Coronary artery (tissue), 2 donors: ENCODE data around the gene SRP9.
"Not testable (repeated sequence)": the region's sequence is repeated elsewhere in the genome, so short reads cannot be mapped to it uniquely, and the experiment has no call there.

Experiments used
- DNase-seq: peaks from one replicate; pipeline ENCODE4 v3.0.0-alpha.2; 2017; ENCODE audit warnings: low spot score
- H3K27ac ChIP-seq, 2 donors: fragments of 200-600 bp; sonication (generic); one replicate each; pipeline ENCODE4 v1.5.1; 2016 to 2019
- H3K4me3 ChIP-seq: fragments of 200-600 bp; sonication (generic); 2 replicates; pipeline ENCODE4 v1.5.1; 2016; ENCODE audit warnings: mild to moderate bottlenecking, moderate library complexity
- TF ChIP-seq, protein P1 (sequence below): fragments of 200-600 bp; sonication (generic); IDR thresholded peaks from one replicate; pipeline ENCODE4 v1.5.1; 2019; ENCODE audit warnings: antibody characterized with exemption

Gene SRP9

GRCh38 chr1:225806249-225806648, 28.6 kb downstream of the SRP9 start:
- no peak overlapping the region for H3K27ac ChIP-seq
- TF ChIP-seq, protein P1, sequence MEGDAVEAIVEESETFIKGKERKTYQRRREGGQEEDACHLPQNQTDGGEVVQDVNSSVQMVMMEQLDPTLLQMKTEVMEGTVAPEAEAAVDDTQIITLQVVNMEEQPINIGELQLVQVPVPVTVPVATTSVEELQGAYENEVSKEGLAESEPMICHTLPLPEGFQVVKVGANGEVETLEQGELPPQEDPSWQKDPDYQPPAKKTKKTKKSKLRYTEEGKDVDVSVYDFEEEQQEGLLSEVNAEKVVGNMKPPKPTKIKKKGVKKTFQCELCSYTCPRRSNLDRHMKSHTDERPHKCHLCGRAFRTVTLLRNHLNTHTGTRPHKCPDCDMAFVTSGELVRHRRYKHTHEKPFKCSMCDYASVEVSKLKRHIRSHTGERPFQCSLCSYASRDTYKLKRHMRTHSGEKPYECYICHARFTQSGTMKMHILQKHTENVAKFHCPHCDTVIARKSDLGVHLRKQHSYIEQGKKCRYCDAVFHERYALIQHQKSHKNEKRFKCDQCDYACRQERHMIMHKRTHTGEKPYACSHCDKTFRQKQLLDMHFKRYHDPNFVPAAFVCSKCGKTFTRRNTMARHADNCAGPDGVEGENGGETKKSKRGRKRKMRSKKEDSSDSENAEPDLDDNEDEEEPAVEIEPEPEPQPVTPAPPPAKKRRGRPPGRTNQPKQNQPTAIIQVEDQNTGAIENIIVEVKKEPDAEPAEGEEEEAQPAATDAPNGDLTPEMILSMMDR: no peak
- DNase-seq: no peak

DNA sequence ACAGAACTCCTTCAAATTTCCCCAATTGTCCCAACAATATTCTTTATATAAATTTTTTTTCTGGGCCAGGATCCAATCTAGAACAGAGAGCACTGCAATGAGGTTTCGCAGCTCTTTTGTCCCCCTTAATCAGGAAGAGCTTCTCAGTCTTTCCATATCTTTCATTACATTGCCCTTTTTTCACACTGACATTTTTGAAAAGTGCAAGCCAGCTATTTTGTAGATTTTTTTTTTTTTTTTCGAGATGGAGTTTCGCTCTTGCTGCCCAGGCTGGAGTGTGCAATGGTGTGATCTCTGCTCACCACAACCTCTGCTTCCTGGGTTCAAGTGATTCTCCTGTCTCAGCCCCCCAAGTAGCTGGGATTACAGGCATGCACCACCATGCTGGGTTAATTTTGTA, 29.1 kb downstream of the SRP9 start:
- H3K27ac ChIP-seq, DNase-seq, H3K4me3 ChIP-seq: not testable (repeated sequence)

More at GRCh38 chr1:225806249-225806648, 28.6 kb downstream of the SRP9 start:
- no peak overlapping the region for H3K4me3 ChIP-seq

DNA sequence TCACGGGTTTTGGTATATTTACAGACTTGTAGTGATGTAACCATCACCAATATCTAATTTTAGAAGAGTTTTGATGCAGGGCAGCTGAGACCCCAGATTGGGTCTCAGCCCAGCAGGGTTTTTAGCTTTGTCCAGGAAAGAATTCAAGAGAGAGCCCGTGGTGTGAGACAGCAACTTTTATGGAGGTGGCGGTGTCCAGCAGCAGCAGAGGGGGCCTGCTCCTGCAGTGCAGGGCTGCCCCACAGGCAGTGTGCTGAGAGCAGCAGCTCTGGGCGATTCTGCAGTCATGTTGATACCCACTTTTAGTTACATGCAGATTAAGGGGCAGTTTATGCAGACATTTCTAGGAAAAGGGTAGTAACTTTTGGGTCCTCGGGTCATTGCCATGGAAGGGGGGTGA, 30.5 kb downstream of the SRP9 start:
- Histone ChIP-seq H3K27ac (no peak overlapping the region), H3K4me3 (no peak overlapping the region)
- TF ChIP-seq, protein P1: no peak
- DNase-seq: no peak

- H3K27ac ChIP-seq: peak within 1 kb of the TSS; percentile 53 to 93
- H3K4me3 ChIP-seq: peak within 1 kb of the TSS; percentile 93
- TF ChIP-seq, protein P1: no peak
- DNase-seq: peak; percentile 94
Measured at GRCh38 chr1:225809842-225810578, 32.4 kb downstream of the SRP9 start, which contains the start of gene EPHX1. Gene EPHX1, plus strand, starts transcription at chr1:225810124. Its CDS starts 18,606 bp downstream, at chr1:225828730.

GRCh38 chr1:225810579-225811538, 33.2 kb downstream of the SRP9 start:
- Histone ChIP-seq H3K27ac (peak overlapping the region; percentile 53 to 93), H3K4me3 (peak overlapping the region; percentile 93)
- not testable (repeated sequence) for DNase-seq

DNA sequence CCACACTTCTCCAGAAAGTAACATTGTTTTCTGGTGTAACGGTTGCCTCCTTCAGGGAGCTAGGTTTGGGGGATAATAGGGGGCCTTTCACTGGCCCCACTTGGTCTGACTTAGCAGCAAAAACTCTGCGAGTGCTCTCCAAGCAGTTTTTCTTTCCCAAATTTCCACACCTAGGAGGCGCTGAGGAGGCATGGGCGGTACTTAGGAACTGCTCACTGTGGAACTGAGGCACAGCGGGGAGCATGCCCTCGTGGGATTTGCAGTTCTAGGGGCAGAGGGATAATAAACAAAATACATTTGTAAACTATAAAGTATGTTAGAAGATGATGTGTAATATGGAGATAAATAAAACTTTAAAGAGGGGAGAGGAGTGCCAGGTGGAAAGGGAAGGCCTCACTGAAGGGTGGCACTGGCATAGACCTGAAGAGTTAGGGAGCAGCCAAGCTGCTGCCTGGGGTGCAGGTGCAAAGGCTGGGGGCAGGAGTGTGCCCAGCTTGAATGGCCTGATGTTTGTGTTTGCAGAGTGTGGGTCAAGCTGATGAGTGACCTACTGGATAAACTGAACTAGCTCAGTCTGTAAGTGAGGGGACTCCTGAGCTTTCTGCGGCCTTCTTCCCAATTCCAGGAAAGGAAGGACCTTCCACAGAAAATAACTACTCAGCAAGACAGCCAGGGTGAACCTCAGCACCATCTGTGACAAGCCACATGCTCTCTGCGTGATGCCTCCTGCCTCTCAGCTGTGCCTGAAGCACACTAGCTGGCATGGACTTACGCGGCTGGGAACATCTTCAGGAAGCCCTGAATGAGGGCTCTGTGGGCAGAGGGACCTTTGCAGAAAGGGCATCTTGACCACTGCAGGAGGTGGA, 34.2 kb downstream of the SRP9 start:
- no peak for DNase-seq
- Histone ChIP-seq H3K27ac (peak overlapping the region in 1 of 2 donors; percentile 93), H3K4me3 (peak overlapping the region; percentile 93)
- TF ChIP-seq, protein P1: no peak

GRCh38 chr1:225812488-225813213, 35.0 kb downstream of the SRP9 start:
- H3K4me3 ChIP-seq: peak overlapping the region; percentile 93
- TF ChIP-seq, protein P1: no peak
- no peak for DNase-seq
- peak overlapping the region; percentile 50 to 93 for H3K27ac ChIP-seq
